Spleen (tissue), 7 donors: ENCODE data around the gene SNAP47.

Experiments used
- CTCF ChIP-seq, 11 experiments: fragments of 200-600 bp in 7 of 11; fragments of 450-650 bp in 4 of 11; sonication (generic) in 4 of 11; IDR thresholded peaks in 8 of 11; conservative IDR thresholded peaks in 3 of 11; 1 replicate in 7 of 11; 2 replicates in 4 of 11; pipeline versions ENCODE4 v1.4.0 to v1.8.0; 2016 to 2021; ENCODE audit warnings: antibody characterized with exemption in 11 of 11, inconsistent platforms in 4 of 11, mild to moderate bottlenecking in 1 of 11
- POLR2AphosphoS5 ChIP-seq, 3 donors: sonication (generic); formaldehyde crosslinking; IDR thresholded peaks; one replicate each; pipeline ENCODE4 v1.5.1; 2017; ENCODE audit warnings: antibody characterized with exemption in 3 of 3
- donor health status: DM: no; HTN: no; CAD: no; lungs with moderate emphysema.
- donor health status: DM: no; HTN: no; CAD: no.
- donor health status: DM: no; HTN: no; CAD: no.

GRCh38 chr1:227779021-227779441 is 43.8 kb downstream of the SNAP47 start:
- no peak for TF ChIP-seq POLR2AphosphoS5 (IDR thresholded peaks at IDR 0.05)
- TF ChIP-seq CTCF (IDR thresholded peaks at IDR 0.05 in 8 of 11, conservative IDR thresholded peaks at IDR 0.05 in 3 of 11) = no peak
